Measurements from ENCODE around the gene CHRM4. TPM values are rescaled to one million over a fixed set of nuclear protein-coding genes. Genes with fewer than 3 reads are reported as not detected.

The CHRM4 gene
- not detected for total RNA-seq

GRCh38 chr11:46391578-46392420, at the start of gene CHRM4:
Gene CHRM4, minus strand, starts transcription at chr11:46391776. Its CDS starts 5,219 bp downstream, at chr11:46386557.
- Histone ChIP-seq H3K9me3 (no peaks in the 10 kb centered on the region), H3K4me1 (peaks cover 30 to 51% (median 39%) of the 10 kb centered on the region in 3 donors), H3K4me3 (peak within 1 kb of the TSS; percentile 21 to 69 (median 38)), H3K36me3 (peaks cover 0 to 16% (median 0%) of the 10 kb centered on the region in 3 donors), H3K27me3 (peaks cover 22 to 63% (median 22%) of the 10 kb centered on the region in 4 donors), H3K27ac (no peak within 1 kb of the TSS)
- TF ChIP-seq POLR2A (IDR thresholded peaks at IDR 0.05) (no peak), CTCF (IDR thresholded peaks at IDR 0.05) (no peak)
- intact Hi-C loops (cut with DNase I), result no loop called here
- no peak for DNase-seq
- WGBS, 2 donors, result no CpG with 5 or more reads among the region's 123 CpGs

- no peak for DNase-seq
- 55 to 76% methylated on average over 4 of the region's 4 CpGs for WGBS, 2 donors
- Histone ChIP-seq H3K27me3 (no peaks in the 10 kb centered on the region), H3K4me3 (no peak overlapping the region), H3K9me3 (no peaks in the 10 kb centered on the region), H3K27ac (no peak overlapping the region), H3K4me1 (no peaks in the 10 kb centered on the region), H3K36me3 (peaks cover 0 to 65% (median 13%) of the 10 kb centered on the region in 3 donors)
- no peak for TF ChIP-seq POLR2A (IDR thresholded peaks at IDR 0.05)
- no peak for TF ChIP-seq CTCF (IDR thresholded peaks at IDR 0.05)
- intact Hi-C loops (cut with DNase I), result no loop called here
Observed at GRCh38 chr11:46438211-46438610, 46.6 kb upstream of the CHRM4 start.

GRCh38 chr11:46437122-46437689, 45.6 kb upstream of the CHRM4 start:
- no peaks in the 10 kb centered on the region for H3K4me1 ChIP-seq
- intact Hi-C loops (cut with DNase I), result no loop called here
- no peaks in the 10 kb centered on the region for H3K27me3 ChIP-seq
- no peak for TF ChIP-seq POLR2A (IDR thresholded peaks at IDR 0.05)
- no peak for DNase-seq
- H3K4me3 ChIP-seq, result no peak overlapping the region
- H3K27ac ChIP-seq, result no peak overlapping the region
- H3K9me3 ChIP-seq, result no peaks in the 10 kb centered on the region
- H3K36me3 ChIP-seq, result peaks cover 0 to 65% (median 14%) of the 10 kb centered on the region in 3 donors
- 76 to 86% methylated on average over 6 of the region's 6 CpGs for WGBS, 2 donors

GRCh38 chr11:46436113-46436512, 44.5 kb upstream of the CHRM4 start:
- 84% methylated on average over 3 of the region's 3 CpGs for WGBS, 2 donors

GRCh38 chr11:46435679-46436078, 44.1 kb upstream of the CHRM4 start:
- DNase-seq, result no peak
- H3K4me1 ChIP-seq, result no peaks in the 10 kb centered on the region
- H3K27me3 ChIP-seq, result no peaks in the 10 kb centered on the region
- no peaks in the 10 kb centered on the region for H3K9me3 ChIP-seq
- TF ChIP-seq CTCF (IDR thresholded peaks at IDR 0.05), result no peak
- no peak for TF ChIP-seq POLR2A (IDR thresholded peaks at IDR 0.05)
- no peak overlapping the region for H3K27ac ChIP-seq
- peaks cover 0 to 65% (median 14%) of the 10 kb centered on the region in 3 donors for H3K36me3 ChIP-seq
- WGBS, 2 donors, result 60 to 76% methylated on average over 3 of the region's 3 CpGs
- no peak overlapping the region for H3K4me3 ChIP-seq
- intact Hi-C loops (cut with DNase I), result no loop called here

More at GRCh38 chr11:46436113-46436512, 44.5 kb upstream of the CHRM4 start:
- Histone ChIP-seq H3K9me3 (no peaks in the 10 kb centered on the region), H3K27ac (no peak overlapping the region), H3K4me3 (no peak overlapping the region), H3K4me1 (no peaks in the 10 kb centered on the region), H3K27me3 (no peaks in the 10 kb centered on the region), H3K36me3 (peaks cover 0 to 65% (median 14%) of the 10 kb centered on the region in 3 donors)
- DNase-seq, result no peak
- intact Hi-C loops (cut with DNase I), result no loop called here
- TF ChIP-seq POLR2A (IDR thresholded peaks at IDR 0.05), result no peak
- no peak for TF ChIP-seq CTCF (IDR thresholded peaks at IDR 0.05)
